ENCODE results near the gene LRP2.

Gene LRP2

DNA sequence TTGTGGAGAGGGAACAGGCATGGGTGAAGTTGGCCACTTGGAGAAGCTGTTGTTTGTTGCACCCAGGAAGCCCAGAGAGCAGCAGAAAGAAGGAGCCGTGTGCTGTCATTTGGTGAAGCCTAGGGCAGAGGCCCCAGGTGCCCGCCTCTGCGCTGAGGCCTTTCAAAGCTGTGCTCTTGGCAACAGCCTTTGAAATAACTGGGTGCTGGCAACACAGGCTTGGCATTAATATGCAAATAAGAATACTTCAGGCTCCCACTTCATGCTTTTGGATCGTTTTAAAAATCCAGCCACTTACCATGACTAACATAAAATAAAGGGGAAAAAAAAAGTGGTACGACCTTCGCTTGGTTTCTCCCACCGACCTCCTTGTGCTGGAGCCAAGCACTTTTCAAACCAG, 251.9 kb downstream of the LRP2 start:
- H3K4me1 ChIP-seq (ENCODE audit: control insufficient read depth, insufficient read depth, low read length) = no peaks in the 10 kb centered on the region
- H3K36me3 ChIP-seq (ENCODE audit: control insufficient read depth in 2 of 2, insufficient read depth in 1 of 2, low read length in 2 of 2) = no peaks in the 10 kb centered on the region
- TF ChIP-seq TCF7L2 (IDR thresholded peaks at IDR 0.05; ENCODE audit: borderline replicate concordance, low read depth, low read length) (no peak), ZNF221 (tag by site-specific recombination; IDR thresholded peaks at IDR 0.05; ENCODE audit: borderline replicate concordance) (no peak), TRIM28 (IDR thresholded peaks at IDR 0.05; ENCODE audit: borderline replicate concordance, low read length) (no peak), ZNF114 (tag by site-specific recombination; IDR thresholded peaks at IDR 0.05) (no peak), ZNF830 (tag by site-specific recombination; IDR thresholded peaks at IDR 0.05; ENCODE audit: low read depth) (no peak), ZNF596 (tag by site-specific recombination; IDR thresholded peaks at IDR 0.05) (no peak), ZNF707 (tag by site-specific recombination; IDR thresholded peaks at IDR 0.05) (no peak), ZFP69B (tag by site-specific recombination; IDR thresholded peaks at IDR 0.05) (no peak), ZNF2 (tag by site-specific recombination; IDR thresholded peaks at IDR 0.05) (no peak), ZFP37 (tag by site-specific recombination; IDR thresholded peaks at IDR 0.05) (no peak), ZBTB1 (tag by site-specific recombination; IDR thresholded peaks at IDR 0.05) (no peak), GLI2 (tag by site-specific recombination; IDR thresholded peaks at IDR 0.05; ENCODE audit: borderline replicate concordance, low read depth) (no peak)
- TF ChIP-seq, protein P1, sequence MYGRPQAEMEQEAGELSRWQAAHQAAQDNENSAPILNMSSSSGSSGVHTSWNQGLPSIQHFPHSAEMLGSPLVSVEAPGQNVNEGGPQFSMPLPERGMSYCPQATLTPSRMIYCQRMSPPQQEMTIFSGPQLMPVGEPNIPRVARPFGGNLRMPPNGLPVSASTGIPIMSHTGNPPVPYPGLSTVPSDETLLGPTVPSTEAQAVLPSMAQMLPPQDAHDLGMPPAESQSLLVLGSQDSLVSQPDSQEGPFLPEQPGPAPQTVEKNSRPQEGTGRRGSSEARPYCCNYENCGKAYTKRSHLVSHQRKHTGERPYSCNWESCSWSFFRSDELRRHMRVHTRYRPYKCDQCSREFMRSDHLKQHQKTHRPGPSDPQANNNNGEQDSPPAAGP (tag by site-specific recombination; IDR thresholded peaks at IDR 0.05) = no peak
- CTCF ChIA-PET = interaction anchor here (0.5 to 6.7 kb wide), 27 partner anchors 9 to 782 kb away, joined by 3 to 67 read pairs (median 4); no protein-coding TSS in a partner anchor
- no peak overlapping the region for H3K27ac ChIP-seq (ENCODE audit: extremely low read depth, low read depth, low read length)
- no peak overlapping the region for H3K4me3 ChIP-seq (ENCODE audit: low read depth, low read length)
- POLR2A ChIA-PET = no interaction called here
- no peaks in the 10 kb centered on the region for H3K9me3 ChIP-seq (ENCODE audit: control insufficient read depth, insufficient read depth, low read depth, low read length)

DNA sequence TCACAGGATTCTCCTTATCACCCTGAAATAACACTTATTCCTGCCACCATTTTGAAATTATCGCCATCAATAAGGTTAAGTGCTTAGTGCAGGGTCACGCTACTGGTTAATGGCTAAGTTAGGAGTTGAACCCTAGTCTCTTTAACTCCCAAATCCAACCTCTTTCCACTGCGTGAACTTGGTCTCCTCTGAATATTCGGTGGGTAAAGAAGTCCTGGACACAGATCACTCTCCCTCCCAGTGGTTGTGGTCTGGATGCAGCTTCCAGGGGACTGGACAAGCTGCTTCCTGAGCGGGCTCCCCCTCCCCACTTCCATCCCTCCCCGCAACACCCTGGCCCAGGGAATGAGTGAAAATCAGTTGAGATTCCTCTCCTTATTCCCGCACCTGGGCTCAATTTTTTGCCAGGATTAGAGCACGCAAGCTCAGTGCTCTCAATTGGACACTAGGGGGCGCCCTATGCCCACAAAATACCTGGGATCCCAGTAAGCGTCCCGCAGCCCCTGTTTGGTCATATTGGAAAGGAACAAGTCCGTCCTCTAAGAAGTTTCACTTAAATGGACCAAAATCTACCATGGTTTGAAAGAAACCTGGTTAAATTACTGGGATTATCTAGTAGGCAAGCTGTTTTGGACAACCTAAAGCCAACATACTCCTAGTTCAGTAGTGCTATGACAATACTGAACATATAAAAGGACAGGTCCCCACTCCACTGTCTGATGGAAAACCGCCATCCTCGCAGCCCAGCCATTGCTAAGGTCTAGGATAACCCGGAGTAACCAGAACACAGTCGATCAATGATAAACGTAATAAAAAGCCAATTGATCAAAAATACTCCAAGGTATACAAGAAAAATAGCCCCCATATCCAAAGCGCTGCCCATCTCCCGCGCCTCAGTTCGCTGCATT, 252.6 kb downstream of the LRP2 start:
- TF ChIP-seq, protein P2, sequence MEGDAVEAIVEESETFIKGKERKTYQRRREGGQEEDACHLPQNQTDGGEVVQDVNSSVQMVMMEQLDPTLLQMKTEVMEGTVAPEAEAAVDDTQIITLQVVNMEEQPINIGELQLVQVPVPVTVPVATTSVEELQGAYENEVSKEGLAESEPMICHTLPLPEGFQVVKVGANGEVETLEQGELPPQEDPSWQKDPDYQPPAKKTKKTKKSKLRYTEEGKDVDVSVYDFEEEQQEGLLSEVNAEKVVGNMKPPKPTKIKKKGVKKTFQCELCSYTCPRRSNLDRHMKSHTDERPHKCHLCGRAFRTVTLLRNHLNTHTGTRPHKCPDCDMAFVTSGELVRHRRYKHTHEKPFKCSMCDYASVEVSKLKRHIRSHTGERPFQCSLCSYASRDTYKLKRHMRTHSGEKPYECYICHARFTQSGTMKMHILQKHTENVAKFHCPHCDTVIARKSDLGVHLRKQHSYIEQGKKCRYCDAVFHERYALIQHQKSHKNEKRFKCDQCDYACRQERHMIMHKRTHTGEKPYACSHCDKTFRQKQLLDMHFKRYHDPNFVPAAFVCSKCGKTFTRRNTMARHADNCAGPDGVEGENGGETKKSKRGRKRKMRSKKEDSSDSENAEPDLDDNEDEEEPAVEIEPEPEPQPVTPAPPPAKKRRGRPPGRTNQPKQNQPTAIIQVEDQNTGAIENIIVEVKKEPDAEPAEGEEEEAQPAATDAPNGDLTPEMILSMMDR (tag by site-specific recombination; IDR thresholded peaks at IDR 0.05) = peak; percentile 80
- no peak for TF ChIP-seq ZNF19 (tag by site-specific recombination; IDR thresholded peaks at IDR 0.05; ENCODE audit: low read depth)
- peak; percentile 88 for TF ChIP-seq ZNF654 (tag by site-specific recombination; IDR thresholded peaks at IDR 0.05; ENCODE audit: low read depth)
- H3K4me3 ChIP-seq (ENCODE audit: low read depth, low read length) = no peak overlapping the region
- no peak overlapping the region for H3K27ac ChIP-seq (ENCODE audit: extremely low read depth, low read depth, low read length)
- no peaks in the 10 kb centered on the region for H3K4me1 ChIP-seq (ENCODE audit: control insufficient read depth, insufficient read depth, low read length)
- no peaks in the 10 kb centered on the region for H3K9me3 ChIP-seq (ENCODE audit: control insufficient read depth, insufficient read depth, low read depth, low read length)
- POLR2A ChIA-PET = no interaction called here
- CTCF ChIA-PET = interaction anchor here (0.5 to 6.7 kb wide), 48 partner anchors 10 to 797 kb away, joined by 3 to 67 read pairs (median 4); no protein-coding TSS in a partner anchor
- H3K36me3 ChIP-seq (ENCODE audit: control insufficient read depth in 2 of 2, insufficient read depth in 1 of 2, low read length in 2 of 2) = no peaks in the 10 kb centered on the region

DNA sequence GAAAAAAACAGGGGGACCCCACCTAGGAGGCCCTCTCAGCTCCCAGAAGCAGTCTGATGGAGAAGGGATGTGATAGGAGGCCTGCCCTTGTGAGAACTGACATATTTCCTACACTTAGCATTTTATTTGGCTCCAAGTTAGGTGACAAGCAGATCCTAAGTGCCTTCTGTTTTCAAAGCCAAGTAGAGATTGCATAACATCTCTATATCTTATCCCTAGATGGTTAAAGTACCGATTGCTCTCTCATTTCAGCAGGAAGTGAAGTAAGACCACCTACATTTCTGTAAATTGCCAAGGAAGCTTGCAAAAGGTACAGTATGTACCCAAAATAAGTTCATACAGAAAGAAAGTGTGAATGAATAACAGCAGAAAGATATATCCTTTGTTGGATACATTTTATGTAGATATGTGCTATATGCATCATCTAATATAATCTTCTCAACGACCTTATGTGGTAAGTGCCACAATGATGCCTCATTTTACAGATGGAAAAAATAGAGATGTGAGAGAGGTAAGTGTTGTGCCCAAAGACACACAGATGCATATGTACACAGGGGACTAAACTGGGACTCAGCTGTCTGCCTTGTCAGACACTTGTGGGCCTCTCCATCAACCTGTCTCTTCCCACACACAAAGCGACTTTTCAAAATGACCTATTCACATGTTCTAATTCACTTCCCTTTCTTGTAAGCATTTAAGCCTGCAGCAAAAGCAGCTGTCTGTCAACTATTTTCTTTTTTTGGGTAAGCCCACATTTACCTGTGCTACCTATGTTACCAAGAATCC, 254.0 kb downstream of the LRP2 start:
- no peaks in the 10 kb centered on the region for H3K36me3 ChIP-seq (ENCODE audit: control insufficient read depth in 2 of 2, insufficient read depth in 1 of 2, low read length in 2 of 2)
- POLR2A ChIA-PET = no interaction called here
- CTCF ChIA-PET = interaction anchor here (0.5 to 6.7 kb wide), 19 partner anchors 9 to 334 kb away, joined by 3 to 67 read pairs (median 7); no protein-coding TSS in a partner anchor
- H3K27ac ChIP-seq (ENCODE audit: extremely low read depth, low read depth, low read length) = no peak overlapping the region
- no peak overlapping the region for H3K4me3 ChIP-seq (ENCODE audit: low read depth, low read length)
- no peaks in the 10 kb centered on the region for H3K9me3 ChIP-seq (ENCODE audit: control insufficient read depth, insufficient read depth, low read depth, low read length)
- no peaks in the 10 kb centered on the region for H3K4me1 ChIP-seq (ENCODE audit: control insufficient read depth, insufficient read depth, low read length)
- TF ChIP-seq ZNF549 (tag by site-specific recombination; IDR thresholded peaks at IDR 0.05) (no peak), SP7 (tag by site-specific recombination; IDR thresholded peaks at IDR 0.05) (no peak), KLF9 (tag by site-specific recombination; IDR thresholded peaks at IDR 0.05; ENCODE audit: low read depth) (no peak), HOXC10 (CRISPR knock-in tag; IDR thresholded peaks at IDR 0.05) (no peak), ZNF223 (tag by site-specific recombination; IDR thresholded peaks at IDR 0.05) (no peak), ZNF214 (tag by site-specific recombination; IDR thresholded peaks at IDR 0.05; ENCODE audit: borderline replicate concordance) (no peak), ZNF302 (tag by site-specific recombination; IDR thresholded peaks at IDR 0.05; ENCODE audit: low read depth) (no peak), ZNF658 (tag by site-specific recombination; IDR thresholded peaks at IDR 0.05) (no peak)
- TF ChIP-seq, protein P3, sequence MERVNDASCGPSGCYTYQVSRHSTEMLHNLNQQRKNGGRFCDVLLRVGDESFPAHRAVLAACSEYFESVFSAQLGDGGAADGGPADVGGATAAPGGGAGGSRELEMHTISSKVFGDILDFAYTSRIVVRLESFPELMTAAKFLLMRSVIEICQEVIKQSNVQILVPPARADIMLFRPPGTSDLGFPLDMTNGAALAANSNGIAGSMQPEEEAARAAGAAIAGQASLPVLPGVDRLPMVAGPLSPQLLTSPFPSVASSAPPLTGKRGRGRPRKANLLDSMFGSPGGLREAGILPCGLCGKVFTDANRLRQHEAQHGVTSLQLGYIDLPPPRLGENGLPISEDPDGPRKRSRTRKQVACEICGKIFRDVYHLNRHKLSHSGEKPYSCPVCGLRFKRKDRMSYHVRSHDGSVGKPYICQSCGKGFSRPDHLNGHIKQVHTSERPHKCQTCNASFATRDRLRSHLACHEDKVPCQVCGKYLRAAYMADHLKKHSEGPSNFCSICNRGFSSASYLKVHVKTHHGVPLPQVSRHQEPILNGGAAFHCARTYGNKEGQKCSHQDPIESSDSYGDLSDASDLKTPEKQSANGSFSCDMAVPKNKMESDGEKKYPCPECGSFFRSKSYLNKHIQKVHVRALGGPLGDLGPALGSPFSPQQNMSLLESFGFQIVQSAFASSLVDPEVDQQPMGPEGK (tag by site-specific recombination; IDR thresholded peaks at IDR 0.05) = no peak
- TF ChIP-seq, protein P4, sequence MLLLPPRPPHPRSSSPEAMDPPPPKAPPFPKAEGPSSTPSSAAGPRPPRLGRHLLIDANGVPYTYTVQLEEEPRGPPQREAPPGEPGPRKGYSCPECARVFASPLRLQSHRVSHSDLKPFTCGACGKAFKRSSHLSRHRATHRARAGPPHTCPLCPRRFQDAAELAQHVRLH (tag by site-specific recombination; IDR thresholded peaks at IDR 0.05) = no peak

Measured in HEK293 (cell line).